GM19239 (cell line): Measurements from ENCODE around the gene KANK4.

Experiments used
- DNase-seq: peaks from one replicate; pipeline ENCODE4 v3.0.0; 2011; ENCODE audit warnings: low spot score; ENCODE audit not compliant: insufficient read length
- FAIRE-seq: peaks from 2 replicates; lab custom pipeline; 2011; peaks lifted over from hg19 to GRCh38; lab: Jason Lieb, UNC

The KANK4 gene

DNA sequence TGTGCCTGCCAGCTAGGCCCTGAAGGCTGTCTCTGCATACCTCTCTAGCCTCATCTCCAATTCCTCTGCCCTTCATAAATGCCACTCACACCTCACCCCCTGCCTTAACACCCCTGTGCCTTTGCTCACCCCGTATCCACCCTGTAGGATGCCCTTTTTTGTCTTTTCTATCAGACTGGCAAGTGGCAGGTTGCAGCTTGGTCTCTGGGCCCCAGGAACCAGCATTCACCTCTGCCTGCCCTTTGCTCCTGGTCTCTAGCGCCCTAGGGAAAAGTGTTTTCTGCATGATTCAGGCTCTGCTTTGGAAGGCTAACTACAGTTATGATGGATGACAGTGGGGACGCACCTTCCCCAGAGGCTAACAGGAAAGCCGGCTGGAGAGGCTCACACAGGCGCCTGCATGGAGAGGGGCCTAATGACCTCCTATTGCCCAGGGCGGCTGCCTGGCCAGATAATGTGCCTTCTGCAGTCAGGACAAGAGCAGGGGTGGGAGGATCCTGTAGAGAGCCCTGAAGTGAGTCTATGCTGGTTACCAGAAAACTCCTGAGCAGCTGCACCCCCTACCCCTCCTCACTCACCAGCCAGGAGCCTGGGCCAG is 11.2 kb downstream of the KANK4 start:
- DNase-seq, result no peak
- no peak for FAIRE-seq

DNA sequence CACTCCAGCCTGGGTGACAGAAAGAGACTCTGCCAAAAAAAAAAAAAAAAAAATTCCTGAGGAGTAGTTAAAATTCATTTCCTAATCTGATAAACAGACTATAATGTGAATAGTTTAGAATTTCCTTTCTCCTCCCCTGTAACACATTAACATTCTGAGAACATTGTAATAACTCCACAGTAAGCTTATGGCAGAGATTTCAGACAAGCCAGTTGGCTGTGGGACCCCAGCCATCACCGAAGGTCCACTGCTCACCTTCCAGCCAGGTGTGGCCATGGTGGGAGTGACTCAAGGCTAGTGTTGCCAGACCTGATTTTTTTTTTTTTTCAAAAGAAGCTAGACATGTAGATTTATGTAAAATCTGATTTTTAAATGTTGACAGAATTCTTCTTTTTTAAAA is 11.8 kb downstream of the KANK4 start:
- FAIRE-seq (no peak), DNase-seq (no peak)

DNA sequence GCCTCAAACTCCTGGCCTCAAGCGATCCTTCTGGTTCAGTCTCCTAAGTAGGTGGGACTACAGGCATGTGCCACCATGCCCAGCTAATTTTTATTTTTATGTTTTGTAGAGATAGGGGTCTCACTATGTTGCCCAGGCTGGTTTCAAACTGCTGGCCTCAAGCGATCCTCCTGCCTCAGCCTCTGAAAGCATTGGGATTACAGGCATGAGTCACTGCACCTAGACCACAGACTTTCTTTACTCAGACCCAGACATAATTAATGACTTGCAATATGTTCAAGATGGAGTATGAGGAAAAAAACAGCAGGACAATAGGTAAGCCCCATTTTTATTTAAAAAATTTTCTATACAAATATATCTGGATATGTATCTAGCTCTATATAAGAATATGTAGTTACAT is 13.2 kb downstream of the KANK4 start:
- DNase-seq (no peak), FAIRE-seq (no peak)

DNA sequence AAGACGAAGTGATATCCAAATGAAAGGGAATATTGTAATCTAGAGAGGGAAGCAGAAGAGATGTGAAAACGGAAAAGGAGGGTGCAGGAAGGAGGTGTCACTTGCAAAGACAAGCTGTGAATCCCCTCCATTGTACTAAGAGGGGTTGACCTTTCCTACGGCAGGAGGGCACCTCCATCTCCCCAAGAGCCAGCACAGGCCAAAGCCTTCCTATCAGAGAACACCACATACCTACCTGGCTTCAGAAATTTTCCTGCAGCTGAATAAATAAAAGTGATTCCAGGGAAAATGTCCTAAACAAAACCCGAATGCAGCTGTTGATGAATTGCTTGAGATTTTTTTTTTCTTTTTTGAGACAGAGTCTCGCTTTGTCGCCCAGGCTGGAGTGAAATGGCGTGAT is 14.3 kb downstream of the KANK4 start:
- DNase-seq (no peak), FAIRE-seq (no peak)

DNA sequence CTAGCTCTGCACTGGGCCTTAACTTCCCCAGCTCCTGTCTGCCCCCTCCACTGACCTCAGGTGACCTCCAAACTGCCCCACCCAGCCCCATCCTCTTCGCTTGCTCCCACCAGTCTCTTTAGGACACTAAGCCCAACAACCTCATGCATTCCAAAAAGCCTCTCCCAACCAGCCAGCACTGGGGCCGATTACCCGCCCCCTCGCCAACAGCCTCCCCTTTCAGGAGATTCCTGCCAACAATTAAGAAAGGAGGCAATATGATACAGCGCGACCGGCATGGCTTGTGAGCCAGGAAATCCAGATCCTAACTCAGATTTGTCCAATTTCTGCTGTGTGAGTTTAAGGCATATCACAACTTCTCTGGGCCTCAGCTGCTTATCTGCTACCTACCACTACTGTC is 14.7 kb downstream of the KANK4 start:
- no peak for DNase-seq
- no peak for FAIRE-seq

DNA sequence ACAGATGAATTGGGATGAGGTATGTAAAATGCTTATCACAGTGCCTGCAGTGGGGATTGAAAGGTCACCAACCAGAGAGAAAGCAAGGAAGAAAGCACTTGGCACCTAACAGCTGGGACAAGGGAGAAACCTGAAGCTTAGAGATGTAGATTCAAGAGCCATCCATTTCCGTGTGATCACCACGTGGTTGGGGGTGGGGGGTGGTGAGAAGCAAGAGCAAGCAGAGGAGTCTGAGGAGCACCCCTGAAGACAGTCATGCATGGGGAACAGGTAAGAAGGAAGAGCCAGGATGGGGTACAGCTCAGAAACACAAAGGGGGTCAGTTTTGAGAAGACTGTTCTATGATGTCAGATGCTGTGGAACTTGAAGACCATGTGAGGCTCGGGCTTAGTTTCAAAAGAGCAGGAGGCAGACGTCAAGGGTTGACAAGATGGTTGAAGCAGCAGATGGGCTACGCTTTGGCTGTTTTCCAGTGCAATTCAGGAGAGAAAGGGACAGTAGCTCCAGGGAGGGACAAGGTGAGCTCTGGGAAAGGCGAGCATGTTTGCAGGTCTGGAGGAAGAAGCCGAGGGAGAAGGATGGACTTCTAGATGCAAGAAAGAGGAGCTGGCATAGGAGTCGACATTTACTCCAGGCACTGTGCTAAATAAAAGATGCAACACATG is 17.4 kb downstream of the KANK4 start:
- FAIRE-seq (no peak), DNase-seq (no peak)

DNA sequence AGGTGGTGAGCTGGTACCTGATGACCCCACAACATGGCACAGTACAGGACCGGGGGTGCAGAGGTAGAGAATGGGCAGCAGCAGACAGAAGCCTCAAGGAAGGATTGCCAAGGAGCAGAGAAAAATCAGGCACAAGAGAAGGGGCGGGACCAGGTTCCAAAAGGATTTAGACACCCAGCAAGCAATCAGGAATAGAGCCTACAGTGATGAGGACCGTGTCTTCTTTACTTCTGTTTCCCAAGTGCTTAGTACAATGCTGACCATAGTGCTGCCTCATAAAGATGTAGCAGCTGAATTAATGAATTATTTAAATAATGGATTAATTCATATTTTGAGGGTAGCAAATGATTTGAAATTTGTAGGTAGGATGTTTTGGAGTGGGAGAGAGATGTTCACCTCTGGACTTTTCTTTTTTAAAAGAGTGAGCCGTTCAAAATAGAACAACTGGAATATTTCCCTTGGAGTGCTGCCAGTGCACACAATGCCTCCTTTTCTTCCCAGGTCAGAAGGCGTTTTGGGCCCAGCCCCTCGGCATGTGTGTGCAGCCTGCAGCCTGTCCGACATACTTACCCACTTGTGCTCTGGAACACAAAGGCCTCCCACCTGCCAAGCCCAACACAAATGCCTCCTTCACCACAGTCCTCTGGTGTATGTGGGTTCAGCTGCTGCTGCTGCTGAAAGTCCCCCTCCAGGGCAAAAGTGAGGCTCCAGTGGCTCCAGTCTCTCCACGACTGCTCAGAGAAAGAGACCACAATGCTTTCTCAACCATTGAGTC is 19.6 kb downstream of the KANK4 start:
- no peak for FAIRE-seq

DNA sequence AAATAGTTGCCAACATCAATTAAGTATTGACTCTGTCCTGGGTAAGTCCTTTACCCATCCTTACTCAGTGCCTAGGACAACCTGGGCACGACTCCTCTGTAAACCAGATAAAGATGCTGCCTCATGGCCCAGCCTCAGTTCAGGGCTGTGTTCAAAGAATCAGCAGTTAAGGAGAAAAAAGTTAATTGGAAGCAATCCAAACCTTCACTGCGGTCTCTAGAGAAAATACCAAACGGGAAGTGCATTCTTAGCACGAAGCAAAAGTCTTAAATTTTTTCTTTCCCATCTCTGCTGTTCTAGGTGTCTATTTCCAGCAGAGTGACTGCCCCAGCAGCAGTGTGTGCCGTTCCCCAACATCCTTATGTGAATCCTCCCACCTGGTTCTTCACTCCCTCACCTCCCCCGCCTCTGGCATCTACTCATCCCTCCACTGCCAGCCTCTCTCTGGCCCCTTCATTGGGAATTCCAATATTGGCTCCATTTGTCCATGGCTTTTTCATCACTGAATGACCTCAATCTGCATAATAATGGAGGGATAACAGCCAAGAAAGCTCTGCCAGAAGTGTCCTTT is 23.2 kb downstream of the KANK4 start:
- DNase-seq, result no peak
- no peak for FAIRE-seq

More for the DNA sequence above, 19.6 kb downstream of the KANK4 start:
- DNase-seq, result no peak

DNA sequence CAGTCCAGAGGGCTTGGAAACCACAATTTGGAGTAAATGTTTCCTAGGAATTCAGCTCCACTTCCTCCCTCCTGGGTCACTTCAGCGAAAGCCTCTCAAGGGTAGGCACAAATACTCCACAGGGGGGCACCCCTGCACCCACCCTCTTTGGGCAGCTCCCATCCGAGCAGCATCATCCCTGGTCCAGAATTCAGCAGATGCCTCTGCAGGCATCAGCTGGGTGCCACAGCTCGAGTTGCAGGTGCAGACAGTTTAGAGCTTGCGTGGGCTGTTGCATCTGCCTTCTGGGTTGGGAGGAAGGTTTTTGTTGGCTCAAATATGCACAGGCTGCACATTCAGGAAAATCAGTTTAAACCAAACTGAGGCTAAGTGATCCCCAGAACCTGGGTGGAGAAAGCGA is 25.0 kb downstream of the KANK4 start:
- FAIRE-seq (no peak), DNase-seq (no peak)

DNA sequence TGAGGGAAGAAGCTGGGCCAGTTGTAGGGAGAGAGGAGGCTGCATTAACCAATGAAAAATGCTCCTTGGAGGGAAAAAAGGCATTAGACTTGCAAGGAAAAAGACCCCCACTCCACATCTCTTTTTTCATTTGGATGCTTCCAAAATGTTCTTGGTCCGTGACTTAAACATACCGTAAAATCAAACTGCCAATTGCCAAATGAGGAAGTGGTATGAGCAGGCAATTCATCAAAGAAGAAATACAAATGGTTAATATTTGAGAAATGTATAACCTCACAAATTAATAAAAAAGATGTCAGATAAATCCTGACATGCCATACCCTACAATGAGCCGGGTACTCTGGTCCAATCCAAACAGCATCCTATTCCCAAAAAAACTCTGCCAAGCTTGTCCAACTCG is 30.6 kb downstream of the KANK4 start:
- FAIRE-seq (no peak), DNase-seq (no peak)

DNA sequence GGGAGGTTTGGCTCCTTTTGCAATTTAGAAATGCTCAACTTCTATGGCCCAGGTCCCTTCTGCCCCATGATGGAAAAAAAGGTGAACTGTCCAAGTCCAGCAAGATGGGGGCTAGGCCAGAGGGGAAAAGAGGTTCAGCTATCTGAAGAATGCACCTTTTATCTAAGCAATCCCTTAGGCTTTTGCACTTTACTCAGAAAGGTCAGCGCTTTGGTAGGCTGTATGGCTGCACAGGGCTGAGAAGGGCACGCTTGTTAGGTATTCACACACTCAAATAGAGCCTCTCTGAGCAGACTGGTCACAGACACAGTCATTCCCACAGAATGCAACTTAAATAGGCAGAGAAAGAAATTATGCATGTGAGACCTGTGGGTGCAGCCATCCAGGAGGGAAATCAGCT is 31.0 kb downstream of the KANK4 start:
- no peak for DNase-seq
- no peak for FAIRE-seq

DNA sequence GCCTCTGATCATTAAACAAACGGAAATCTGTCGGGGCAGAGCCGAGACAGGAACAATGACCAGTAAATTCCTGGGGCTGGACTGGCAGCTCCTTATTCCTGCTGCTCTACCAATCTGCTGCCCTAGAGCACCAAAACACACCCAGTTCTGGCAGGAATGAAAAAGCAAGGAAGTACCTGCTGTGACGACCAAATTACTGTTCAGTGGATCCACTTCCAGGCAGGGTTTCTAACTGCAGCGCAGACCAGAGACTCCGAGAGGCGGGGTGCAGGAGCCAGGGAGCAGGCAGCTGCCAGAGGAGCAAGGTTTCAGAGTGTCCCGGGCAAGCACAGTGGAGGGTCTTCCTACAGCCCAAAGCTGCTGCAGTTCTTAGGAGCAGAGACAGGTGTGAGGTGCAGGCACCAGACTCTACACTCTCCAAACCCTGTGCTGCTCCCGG is 32.4 kb downstream of the KANK4 start:
- FAIRE-seq, result no peak

DNA sequence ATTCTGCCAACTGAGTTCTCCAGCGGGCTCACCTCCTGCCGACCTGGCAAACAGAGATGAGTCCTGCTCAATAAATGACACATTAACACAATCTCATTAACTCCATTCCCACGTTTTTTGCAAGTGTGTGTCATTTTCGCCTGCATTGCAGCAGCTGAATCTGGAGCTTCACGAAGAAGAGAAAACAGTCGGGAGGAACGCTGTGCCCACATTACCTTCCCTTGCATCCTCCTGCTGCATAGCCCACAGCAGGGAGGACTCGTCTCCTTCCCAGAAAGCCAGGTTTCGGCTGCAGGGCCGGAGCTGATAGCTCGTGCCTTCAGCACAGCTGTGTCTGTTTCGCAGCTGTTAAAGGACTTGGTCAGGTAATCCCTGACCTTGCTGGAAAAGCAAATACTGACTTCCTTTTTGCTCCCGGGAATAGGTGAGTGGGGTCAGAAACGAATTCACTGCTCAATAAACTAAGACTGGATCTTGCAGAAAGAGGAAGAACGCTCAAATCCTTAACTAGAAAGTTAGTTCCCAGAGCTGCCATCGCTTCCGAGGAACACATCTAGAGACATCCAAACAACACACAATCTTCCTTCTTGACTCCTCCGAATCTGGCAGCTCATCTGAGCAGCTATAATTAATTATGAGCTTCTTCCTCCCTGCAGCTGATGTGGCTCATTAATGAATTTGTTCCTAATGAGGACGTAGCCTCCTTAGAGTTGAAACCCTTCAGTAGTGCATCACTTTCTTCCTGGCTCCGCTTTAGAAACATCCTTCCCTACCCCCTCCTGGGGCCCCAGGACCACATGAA is 33.0 kb downstream of the KANK4 start:
- DNase-seq, result no peak
- no peak for FAIRE-seq

More for the DNA sequence above, 32.4 kb downstream of the KANK4 start:
- no peak for DNase-seq

DNA sequence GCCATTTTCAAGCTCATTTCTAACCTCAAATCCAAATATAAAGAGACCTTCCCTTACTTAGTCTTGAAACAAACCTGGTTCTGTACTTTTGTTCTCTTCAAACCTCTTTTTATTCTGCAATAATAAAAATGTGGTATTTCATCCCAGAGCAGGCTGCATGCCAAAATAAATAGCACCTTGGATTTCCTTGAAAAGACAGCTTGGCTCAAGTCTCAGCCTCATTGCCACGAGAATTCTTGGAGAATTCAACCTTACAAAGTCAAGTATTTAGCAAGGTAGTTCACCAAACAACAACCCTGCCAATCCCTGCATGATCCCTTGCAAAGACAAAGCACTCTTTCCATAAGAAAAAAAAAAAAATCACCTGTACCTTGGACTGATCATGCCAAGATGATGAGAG is 33.8 kb downstream of the KANK4 start:
- no peak for DNase-seq
- no peak for FAIRE-seq

DNA sequence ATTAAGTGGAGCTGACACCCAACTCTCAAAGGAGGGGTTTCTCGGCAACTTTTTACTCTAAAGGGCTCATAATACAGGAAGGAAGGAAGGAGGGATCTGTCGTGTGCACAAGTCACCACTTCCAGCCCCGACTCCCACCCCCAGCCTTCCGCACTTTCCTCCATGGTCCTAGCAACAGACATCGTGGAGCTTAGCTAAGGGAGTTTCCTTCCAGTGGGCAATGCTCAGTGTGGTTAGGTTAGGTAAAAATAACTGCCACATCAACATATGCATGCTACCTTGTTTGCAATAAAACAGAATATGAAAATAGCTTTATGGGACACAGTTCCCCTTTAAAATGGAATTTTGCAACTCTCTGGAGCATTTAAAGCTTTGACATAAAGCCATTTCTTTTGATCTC is 35.2 kb downstream of the KANK4 start:
- no peak for DNase-seq
- no peak for FAIRE-seq

DNA sequence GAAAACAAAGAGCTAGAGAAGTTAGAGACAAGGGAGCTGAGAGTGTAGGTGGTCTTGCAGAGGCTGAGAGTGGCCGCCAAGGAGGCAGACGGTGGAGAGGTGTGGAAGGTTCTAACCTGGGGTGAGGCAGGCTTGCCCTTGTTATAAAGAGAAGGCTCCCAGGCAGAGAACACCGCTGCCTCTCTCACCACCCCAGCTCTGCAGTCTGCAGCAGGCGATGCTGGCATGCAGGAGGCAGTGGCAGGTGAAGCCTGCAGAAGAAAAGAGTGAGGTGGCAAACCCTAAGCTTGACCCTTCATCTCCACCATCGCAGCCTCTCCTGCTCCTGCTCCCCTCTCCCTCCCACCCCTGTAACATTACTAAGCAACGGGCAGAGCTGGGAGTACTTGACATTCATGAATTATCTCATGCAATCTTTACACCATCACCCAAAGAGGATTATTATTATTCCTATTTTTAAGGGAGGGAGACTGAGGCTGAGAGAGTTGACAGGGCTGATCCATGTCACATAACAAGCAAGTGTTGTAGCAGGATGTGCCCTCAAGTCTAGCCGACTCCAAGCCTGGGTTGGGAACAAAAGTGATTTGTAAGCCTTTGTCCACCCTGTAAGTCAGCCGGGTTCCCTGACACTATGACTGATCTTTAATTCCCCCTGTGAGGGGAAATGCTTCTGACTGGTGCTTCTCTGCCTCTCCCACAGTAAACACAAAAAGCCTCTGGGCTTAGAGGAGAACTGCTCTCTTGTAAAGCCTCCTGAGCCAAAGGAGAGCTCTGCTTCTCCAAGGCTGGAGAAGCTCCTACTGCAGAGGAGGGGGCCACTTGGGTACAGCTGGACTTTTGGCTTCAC is 36.1 kb downstream of the KANK4 start:
- DNase-seq (no peak), FAIRE-seq (no peak)

DNA sequence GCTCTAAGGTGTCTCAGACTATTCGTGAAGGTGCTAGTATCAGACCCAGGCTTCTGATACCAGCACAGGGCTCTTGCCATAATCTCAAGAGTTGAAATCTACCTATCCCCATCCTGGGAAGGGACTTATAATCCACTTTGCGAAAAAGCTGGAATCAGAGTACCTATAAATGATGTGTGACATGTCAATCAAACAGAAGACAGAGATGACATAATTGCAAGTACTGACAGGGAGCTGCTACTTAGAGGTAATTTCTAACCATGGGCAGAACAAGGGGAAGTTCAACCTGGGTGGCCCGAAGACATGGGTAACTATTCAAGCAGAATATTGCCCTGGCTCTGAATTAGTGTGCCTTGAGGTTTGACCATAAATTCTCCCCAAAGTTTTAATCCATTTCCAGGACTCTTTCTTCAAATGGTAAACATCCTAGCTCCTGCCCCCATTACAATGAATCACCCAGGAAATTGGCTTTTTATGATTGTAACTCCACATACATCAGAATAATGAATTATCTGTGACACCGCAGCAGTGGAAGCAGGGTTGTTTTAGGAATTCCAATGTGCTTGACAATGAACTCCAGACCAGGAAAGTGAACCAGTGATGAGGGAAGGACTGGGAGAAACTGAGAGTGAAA is 37.2 kb downstream of the KANK4 start:
- DNase-seq (no peak), FAIRE-seq (no peak)

DNA sequence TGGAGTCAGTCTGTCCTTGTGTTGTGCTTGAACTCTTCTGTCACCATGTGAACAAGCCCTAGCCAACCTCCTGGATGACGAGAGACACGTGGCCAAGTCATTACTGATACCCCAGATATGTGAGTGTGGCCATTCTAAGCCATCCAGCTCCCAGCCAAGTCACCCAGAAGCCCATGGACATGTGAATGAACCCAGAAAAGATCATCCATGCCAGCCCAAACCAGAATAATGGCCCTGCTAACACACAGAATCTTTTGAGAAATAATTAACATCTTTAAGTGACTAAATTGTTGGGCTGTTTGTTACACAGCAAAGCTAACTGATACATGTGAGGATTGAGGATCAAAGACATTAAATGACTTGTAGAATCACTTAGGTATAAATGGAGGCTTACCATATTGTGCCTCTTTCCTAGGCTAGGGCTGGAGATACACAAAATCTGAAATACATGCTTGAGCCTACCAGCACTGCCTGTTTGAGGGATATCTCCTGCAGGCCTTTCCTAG is 38.2 kb downstream of the KANK4 start:
- no peak for FAIRE-seq
- DNase-seq, result no peak

DNA sequence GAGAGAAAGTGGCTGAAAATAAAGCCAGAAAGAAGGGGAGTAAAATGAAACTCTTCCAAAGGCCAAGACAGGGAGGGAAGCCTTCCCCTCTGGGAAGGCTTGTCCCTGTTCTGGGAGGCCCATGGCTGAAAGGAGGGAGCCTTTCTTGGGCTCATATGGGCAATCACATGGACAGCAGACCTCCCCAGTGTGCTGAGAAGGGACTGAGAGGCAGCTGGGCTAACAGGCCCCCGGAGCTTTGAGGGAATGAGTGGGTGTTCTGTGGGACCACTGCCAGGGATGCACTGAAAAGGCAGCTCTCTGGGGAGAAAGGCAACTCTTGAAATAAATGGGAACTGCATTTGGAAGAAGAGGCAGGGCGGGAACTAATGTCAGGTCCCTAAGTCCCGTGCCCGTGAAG is 39.1 kb downstream of the KANK4 start:
- DNase-seq (no peak), FAIRE-seq (no peak)
